ENCODE measurements around the gene SERINC2. TPM values are rescaled to one million over a fixed set of nuclear protein-coding genes. Genes with fewer than 3 reads are reported as not detected.

The SERINC2 gene
- total and polyA plus RNA-seq, 9 donors = 4.0 to 49.0 (median 34.5) TPM

- Histone ChIP-seq H3K27me3 (ENCODE audit: control insufficient read depth, insufficient read depth, low read length) (no peaks in the 10 kb centered on the region), H3K4me3 (ENCODE audit: low read length) (no peak overlapping the region), H3K9me3 (replicated peaks; ENCODE audit: control insufficient read depth, low read depth, low read length) (no peaks in the 10 kb centered on the region), H3K27ac (ENCODE audit: low read length) (no peak overlapping the region), H3K4me1 (ENCODE audit: control insufficient read depth, insufficient read depth, low read length) (no peaks in the 10 kb centered on the region), H3K36me3 (ENCODE audit: control insufficient read depth, insufficient read depth, low read length) (peaks cover 30% of the 10 kb centered on the region)
- WGBS (ENCODE audit: insufficient coverage) = 92% methylated on average over 6 of the region's 6 CpGs
- DNase-seq = no peak
Observed at GRCh38 chr1:31433396-31433930, 20.4 kb downstream of the SERINC2 start.

GRCh38 chr1:31434101-31434871 is 21.3 kb downstream of the SERINC2 start:
- Histone ChIP-seq H3K36me3 (ENCODE audit: control insufficient read depth, insufficient read depth, low read length) (peaks cover 23% of the 10 kb centered on the region), H3K9me3 (replicated peaks; ENCODE audit: control insufficient read depth, low read depth, low read length) (no peaks in the 10 kb centered on the region), H3K27me3 (ENCODE audit: control insufficient read depth, insufficient read depth, low read length) (no peaks in the 10 kb centered on the region), H3K4me1 (ENCODE audit: control insufficient read depth, insufficient read depth, low read length) (no peaks in the 10 kb centered on the region), H3K27ac (ENCODE audit: low read length) (no peak overlapping the region), H3K4me3 (ENCODE audit: low read length) (no peak overlapping the region)
- no peak for DNase-seq
- 57% methylated on average over 17 of the region's 21 CpGs for WGBS (ENCODE audit: insufficient coverage)

GRCh38 chr1:31434979-31435378 is 22.0 kb downstream of the SERINC2 start:
- 75% methylated on average over 11 of the region's 12 CpGs for WGBS (ENCODE audit: insufficient coverage)
- Histone ChIP-seq H3K4me1 (ENCODE audit: control insufficient read depth, insufficient read depth, low read length) (no peaks in the 10 kb centered on the region), H3K9me3 (replicated peaks; ENCODE audit: control insufficient read depth, low read depth, low read length) (no peaks in the 10 kb centered on the region), H3K36me3 (ENCODE audit: control insufficient read depth, insufficient read depth, low read length) (peaks cover 18% of the 10 kb centered on the region), H3K27me3 (ENCODE audit: control insufficient read depth, insufficient read depth, low read length) (no peaks in the 10 kb centered on the region), H3K4me3 (ENCODE audit: low read length) (no peak overlapping the region), H3K27ac (ENCODE audit: low read length) (no peak overlapping the region)
- no peak for DNase-seq

GRCh38 chr1:31435471-31436409 is 22.7 kb downstream of the SERINC2 start:
- 80% methylated on average over 8 of the region's 13 CpGs for WGBS (ENCODE audit: insufficient coverage)
- Histone ChIP-seq H3K4me1 (ENCODE audit: control insufficient read depth, insufficient read depth, low read length) (no peaks in the 10 kb centered on the region), H3K9me3 (replicated peaks; ENCODE audit: control insufficient read depth, low read depth, low read length) (no peaks in the 10 kb centered on the region), H3K4me3 (ENCODE audit: low read length) (no peak overlapping the region), H3K27me3 (ENCODE audit: control insufficient read depth, insufficient read depth, low read length) (no peaks in the 10 kb centered on the region), H3K27ac (ENCODE audit: low read length) (no peak overlapping the region), H3K36me3 (ENCODE audit: control insufficient read depth, insufficient read depth, low read length) (peaks cover 14% of the 10 kb centered on the region)
- no peak for DNase-seq

GRCh38 chr1:31436596-31437432 is 23.8 kb downstream of the SERINC2 start:
- H3K36me3 ChIP-seq (ENCODE audit: control insufficient read depth, insufficient read depth, low read length) = peaks cover 11% of the 10 kb centered on the region
- no peaks in the 10 kb centered on the region for H3K27me3 ChIP-seq (ENCODE audit: control insufficient read depth, insufficient read depth, low read length)
- no peaks in the 10 kb centered on the region for H3K9me3 ChIP-seq (replicated peaks; ENCODE audit: control insufficient read depth, low read depth, low read length)
- no peak for DNase-seq
- H3K27ac ChIP-seq (ENCODE audit: low read length) = no peak overlapping the region
- no peak overlapping the region for H3K4me3 ChIP-seq (ENCODE audit: low read length)
- WGBS (ENCODE audit: insufficient coverage) = 67% methylated on average over 6 of the region's 9 CpGs
- H3K4me1 ChIP-seq (ENCODE audit: control insufficient read depth, insufficient read depth, low read length) = no peaks in the 10 kb centered on the region

- H3K27ac ChIP-seq (ENCODE audit: low read length) = no peak overlapping the region
- 94% methylated on average over 3 of the region's 11 CpGs for WGBS (ENCODE audit: insufficient coverage)
- H3K27me3 ChIP-seq (ENCODE audit: control insufficient read depth, insufficient read depth, low read length) = no peaks in the 10 kb centered on the region
- no peaks in the 10 kb centered on the region for H3K4me1 ChIP-seq (ENCODE audit: control insufficient read depth, insufficient read depth, low read length)
- H3K36me3 ChIP-seq (ENCODE audit: control insufficient read depth, insufficient read depth, low read length) = peaks cover 10% of the 10 kb centered on the region
- no peak for DNase-seq
- no peak overlapping the region for H3K4me3 ChIP-seq (ENCODE audit: low read length)
- no peaks in the 10 kb centered on the region for H3K9me3 ChIP-seq (replicated peaks; ENCODE audit: control insufficient read depth, low read depth, low read length)
Observed at GRCh38 chr1:31437433-31438037, 24.5 kb downstream of the SERINC2 start.

GRCh38 chr1:31439276-31439675 is 26.3 kb downstream of the SERINC2 start:
- Histone ChIP-seq H3K4me3 (ENCODE audit: low read length) (no peak overlapping the region), H3K9me3 (replicated peaks; ENCODE audit: control insufficient read depth, low read depth, low read length) (peaks cover 3% of the 10 kb centered on the region), H3K4me1 (ENCODE audit: control insufficient read depth, insufficient read depth, low read length) (no peaks in the 10 kb centered on the region), H3K27ac (ENCODE audit: low read length) (no peak overlapping the region), H3K36me3 (ENCODE audit: control insufficient read depth, insufficient read depth, low read length) (no peaks in the 10 kb centered on the region), H3K27me3 (ENCODE audit: control insufficient read depth, insufficient read depth, low read length) (no peaks in the 10 kb centered on the region)
- WGBS (ENCODE audit: insufficient coverage) = 100% methylated on average over 2 of the region's 3 CpGs
- no peak for DNase-seq

- Histone ChIP-seq H3K36me3 (ENCODE audit: control insufficient read depth, insufficient read depth, low read length) (no peaks in the 10 kb centered on the region), H3K9me3 (replicated peaks; ENCODE audit: control insufficient read depth, low read depth, low read length) (peaks cover 3% of the 10 kb centered on the region), H3K27me3 (ENCODE audit: control insufficient read depth, insufficient read depth, low read length) (no peaks in the 10 kb centered on the region), H3K27ac (ENCODE audit: low read length) (no peak overlapping the region), H3K4me3 (ENCODE audit: low read length) (no peak overlapping the region), H3K4me1 (ENCODE audit: control insufficient read depth, insufficient read depth, low read length) (no peaks in the 10 kb centered on the region)
- no CpG with 5 or more reads among the region's 3 CpGs for WGBS (ENCODE audit: insufficient coverage)
- DNase-seq = no peak
Observed at GRCh38 chr1:31441073-31441472, 28.1 kb downstream of the SERINC2 start.

GRCh38 chr1:31441558-31441957 is 28.5 kb downstream of the SERINC2 start:
- DNase-seq = no peak
- peaks cover 3% of the 10 kb centered on the region for H3K9me3 ChIP-seq (replicated peaks; ENCODE audit: control insufficient read depth, low read depth, low read length)

More at GRCh38 chr1:31441558-31441957, 28.5 kb downstream of the SERINC2 start:
- Histone ChIP-seq H3K4me3 (ENCODE audit: low read length) (no peak overlapping the region), H3K27me3 (ENCODE audit: control insufficient read depth, insufficient read depth, low read length) (no peaks in the 10 kb centered on the region), H3K4me1 (ENCODE audit: control insufficient read depth, insufficient read depth, low read length) (no peaks in the 10 kb centered on the region), H3K27ac (ENCODE audit: low read length) (no peak overlapping the region), H3K36me3 (ENCODE audit: control insufficient read depth, insufficient read depth, low read length) (no peaks in the 10 kb centered on the region)
- WGBS (ENCODE audit: insufficient coverage) = 91% methylated on average over 2 of the region's 4 CpGs

All from muscle of leg (tissue), 11 donors.